Fibroblast of lung (primary cell): ENCODE measurements around the gene WDR64. TPM values are rescaled to one million over a fixed set of nuclear protein-coding genes. Genes with fewer than 3 reads are reported as not detected.

Source experiments
- DNase-seq, 2 donors: peaks; one replicate each; pipeline versions ENCODE4 v3.0.0 to v3.0.0-alpha.2; 2010; ENCODE audit warnings: low read depth in 2 of 2
- H2AFZ ChIP-seq: 2 replicates; pipeline ENCODE4 v1.5.1; 2012; ENCODE audit warnings: low read length, control low read depth, inconsistent platforms
- H3K27ac ChIP-seq: 2 replicates; pipeline ENCODE4 v1.5.1; 2011; ENCODE audit warnings: low read length, control low read depth; ENCODE audit not compliant: insufficient read depth
- H3K27me3 ChIP-seq: 2 replicates; pipeline ENCODE4 v1.5.1; 2011; ENCODE audit warnings: mild to moderate bottlenecking, low read length; ENCODE audit not compliant: control insufficient read depth, insufficient read depth
- H3K36me3 ChIP-seq: 2 replicates; pipeline ENCODE4 v1.5.1; 2011; ENCODE audit warnings: low read length; ENCODE audit not compliant: control insufficient read depth, insufficient read depth
- H3K4me1 ChIP-seq: 2 replicates; pipeline ENCODE4 v1.5.1; 2011; ENCODE audit warnings: low read length; ENCODE audit not compliant: control insufficient read depth, insufficient read depth; ENCODE audit errors: extremely low read depth
- H3K4me2 ChIP-seq: 2 replicates; pipeline ENCODE4 v1.5.1; 2011; ENCODE audit warnings: low read length, control low read depth; ENCODE audit not compliant: insufficient read depth; ENCODE audit errors: extremely low read depth
- H3K4me3 ChIP-seq, 4 experiments: fragments of 200-600 bp in 1 of 4; sonication (generic) in 1 of 4; replicated peaks in 1 of 4; 2 replicates each; pipeline ENCODE4 v1.5.1; 2011 to 2016; ENCODE audit warnings: low read length in 4 of 4, low read depth in 3 of 4, mild to moderate bottlenecking in 3 of 4, control low read depth in 2 of 4, inconsistent platforms in 1 of 4, mixed read lengths in 1 of 4; ENCODE audit not compliant: insufficient read depth in 1 of 4; ENCODE audit errors: control extremely low read depth in 1 of 4
- H3K79me2 ChIP-seq: 2 replicates; pipeline ENCODE4 v1.5.1; 2012; ENCODE audit warnings: mild to moderate bottlenecking, low read length, inconsistent platforms; ENCODE audit not compliant: control insufficient read depth, insufficient read depth
- H3K9ac ChIP-seq: 2 replicates; pipeline ENCODE4 v1.5.1; 2011; ENCODE audit warnings: mild to moderate bottlenecking, low read length, control low read depth; ENCODE audit not compliant: insufficient read depth
- H3K9me3 ChIP-seq: 2 replicates; pipeline ENCODE4 v1.5.1; 2012; ENCODE audit warnings: low read depth, low read length; ENCODE audit not compliant: control insufficient read depth, insufficient read depth
- H4K20me1 ChIP-seq: 2 replicates; pipeline ENCODE4 v1.5.1; 2011; ENCODE audit warnings: low read length; ENCODE audit not compliant: control insufficient read depth, insufficient read depth; ENCODE audit errors: extremely low read depth
- EZH2 ChIP-seq: IDR thresholded peaks from 2 replicates; pipeline ENCODE4 v1.5.1; 2012; ENCODE audit warnings: low read length, control low read depth, mild to moderate bottlenecking; ENCODE audit errors: missing control alignments
- polyA plus RNA-seq, 2 donors: library from polyadenylated mRNA; depleted of rRNA in 1 of 2; stranded (reverse) in 1 of 2; unstranded in 1 of 2; fragments of >200 nt; gene quantifications; 2 replicates each; pipeline ENCODE4 v1.2.1, GENCODE V29; 2011 to 2012; ENCODE audit warnings: missing spikeins in 1 of 2
- total RNA-seq: library from RNA; depleted of rRNA; stranded (reverse); fragments of >200 nt; gene quantifications from 2 replicates; pipeline ENCODE4 v1.2.1, GENCODE V29; 2014
- TF ChIP-seq, protein P1 (sequence below), 2 donors: IDR thresholded peaks in 1 of 2; conservative IDR thresholded peaks in 1 of 2; 1 replicate in 1 of 2; 2 replicates in 1 of 2; pipeline ENCODE4 v1.5.1; 2011 to 2012; ENCODE audit warnings: low read length in 2 of 2, control low read depth in 1 of 2, inconsistent platforms in 1 of 2, low read depth in 1 of 2, mild to moderate bottlenecking in 1 of 2

The WDR64 gene
- total and polyA plus RNA-seq, 2 donors (not counting 1 experiment from before 2014, with no cell fraction given): not detected

DNA sequence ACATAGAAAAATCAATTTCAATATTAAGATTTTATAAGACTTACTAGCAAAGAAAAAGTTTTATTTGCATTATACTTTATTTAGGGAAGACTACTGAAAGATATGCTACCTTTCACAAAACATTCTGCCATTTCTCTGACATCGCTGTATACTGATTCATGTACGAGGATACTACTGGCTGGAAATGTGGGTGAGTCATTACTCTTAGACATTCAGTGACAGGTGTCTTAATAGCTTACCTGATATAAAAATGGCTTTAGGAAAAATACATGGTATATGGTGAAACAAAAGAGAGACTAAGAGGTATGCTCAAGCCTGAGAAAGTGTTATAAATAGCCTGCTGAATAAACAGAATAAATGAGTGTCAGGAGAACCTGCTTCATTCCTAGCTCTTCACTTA is 122.9 kb downstream of the WDR64 start:
- Histone ChIP-seq H3K9me3 (no peaks in the 10 kb centered on the region), H3K4me1 (no peaks in the 10 kb centered on the region), H3K9ac (no peak overlapping the region), H4K20me1 (no peaks in the 10 kb centered on the region), H3K27me3 (no peaks in the 10 kb centered on the region), H3K79me2 (no peaks in the 10 kb centered on the region), H3K4me3 (no peak overlapping the region), H3K36me3 (no peaks in the 10 kb centered on the region), H3K4me2 (no peak overlapping the region), H3K27ac (no peak overlapping the region), H2AFZ (no peak overlapping the region)
- TF ChIP-seq EZH2: no peak
- TF ChIP-seq, protein P1, sequence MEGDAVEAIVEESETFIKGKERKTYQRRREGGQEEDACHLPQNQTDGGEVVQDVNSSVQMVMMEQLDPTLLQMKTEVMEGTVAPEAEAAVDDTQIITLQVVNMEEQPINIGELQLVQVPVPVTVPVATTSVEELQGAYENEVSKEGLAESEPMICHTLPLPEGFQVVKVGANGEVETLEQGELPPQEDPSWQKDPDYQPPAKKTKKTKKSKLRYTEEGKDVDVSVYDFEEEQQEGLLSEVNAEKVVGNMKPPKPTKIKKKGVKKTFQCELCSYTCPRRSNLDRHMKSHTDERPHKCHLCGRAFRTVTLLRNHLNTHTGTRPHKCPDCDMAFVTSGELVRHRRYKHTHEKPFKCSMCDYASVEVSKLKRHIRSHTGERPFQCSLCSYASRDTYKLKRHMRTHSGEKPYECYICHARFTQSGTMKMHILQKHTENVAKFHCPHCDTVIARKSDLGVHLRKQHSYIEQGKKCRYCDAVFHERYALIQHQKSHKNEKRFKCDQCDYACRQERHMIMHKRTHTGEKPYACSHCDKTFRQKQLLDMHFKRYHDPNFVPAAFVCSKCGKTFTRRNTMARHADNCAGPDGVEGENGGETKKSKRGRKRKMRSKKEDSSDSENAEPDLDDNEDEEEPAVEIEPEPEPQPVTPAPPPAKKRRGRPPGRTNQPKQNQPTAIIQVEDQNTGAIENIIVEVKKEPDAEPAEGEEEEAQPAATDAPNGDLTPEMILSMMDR (conservative IDR thresholded peaks at IDR 0.05 in 1 of 2, IDR thresholded peaks at IDR 0.05 in 1 of 2; ENCODE audit: low read depth in 1 of 2, low read length in 2 of 2): no peak
- DNase-seq: no peak

DNA sequence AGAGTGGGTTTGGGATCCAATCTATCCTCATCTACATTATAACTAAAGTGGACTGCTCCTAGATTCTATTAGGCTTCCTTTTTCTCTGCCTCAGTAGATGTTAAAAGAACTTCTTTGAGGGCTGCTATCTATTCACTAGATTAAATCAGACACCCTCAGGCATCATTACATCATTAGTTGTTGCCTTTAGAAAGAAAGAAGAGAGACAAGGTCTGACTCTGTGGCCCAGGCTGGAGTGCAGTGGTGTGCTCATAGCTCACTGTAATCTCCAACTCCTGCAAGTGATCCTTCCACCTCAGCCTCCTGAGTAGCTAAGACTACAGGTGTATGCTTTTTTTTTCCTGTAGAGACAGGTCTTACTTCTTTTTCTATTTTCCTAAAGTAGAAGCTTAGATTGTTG is 124.8 kb downstream of the WDR64 start:
- Histone ChIP-seq H3K79me2 (no peaks in the 10 kb centered on the region), H2AFZ (no peak overlapping the region), H3K4me1 (no peaks in the 10 kb centered on the region), H3K27me3 (no peaks in the 10 kb centered on the region), H3K27ac (no peak overlapping the region), H3K4me2 (no peak overlapping the region), H3K36me3 (no peaks in the 10 kb centered on the region), H4K20me1 (no peaks in the 10 kb centered on the region), H3K9ac (no peak overlapping the region), H3K4me3 (no peak overlapping the region), H3K9me3 (no peaks in the 10 kb centered on the region)
- DNase-seq: no peak
- TF ChIP-seq EZH2: no peak
- TF ChIP-seq, protein P1 (conservative IDR thresholded peaks at IDR 0.05 in 1 of 2, IDR thresholded peaks at IDR 0.05 in 1 of 2; ENCODE audit: low read depth in 1 of 2, low read length in 2 of 2): no peak

DNA sequence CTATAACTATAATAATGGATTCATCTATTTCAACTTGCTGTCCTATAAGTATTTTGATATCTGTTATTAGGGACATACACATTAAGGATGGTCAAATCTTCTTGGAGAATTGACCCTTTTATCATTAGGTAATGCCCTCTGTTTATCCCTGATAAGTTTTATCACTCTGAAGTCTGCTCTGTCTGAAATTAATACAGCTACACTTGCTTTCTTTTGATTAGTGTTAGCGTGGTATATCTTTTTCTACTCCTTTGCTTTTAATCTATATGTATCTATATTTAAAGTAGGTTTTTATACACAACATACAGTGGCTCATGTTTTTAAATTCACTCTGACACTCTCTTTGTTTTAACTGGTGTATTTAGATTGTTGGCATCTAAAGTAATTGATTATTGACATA is 126.0 kb downstream of the WDR64 start:
- TF ChIP-seq, protein P1 (conservative IDR thresholded peaks at IDR 0.05 in 1 of 2, IDR thresholded peaks at IDR 0.05 in 1 of 2; ENCODE audit: low read depth in 1 of 2, low read length in 2 of 2): no peak
- no peak for TF ChIP-seq EZH2
- H2AFZ ChIP-seq: no peak overlapping the region
- no peaks in the 10 kb centered on the region for H3K4me1 ChIP-seq
- no peaks in the 10 kb centered on the region for H3K36me3 ChIP-seq
- no peak overlapping the region for H3K9ac ChIP-seq
- no peaks in the 10 kb centered on the region for H3K27me3 ChIP-seq
- H3K9me3 ChIP-seq: no peaks in the 10 kb centered on the region
- DNase-seq: no peak
- no peak overlapping the region for H3K4me3 ChIP-seq
- H3K79me2 ChIP-seq: no peaks in the 10 kb centered on the region
- no peak overlapping the region for H3K27ac ChIP-seq
- no peak overlapping the region for H3K4me2 ChIP-seq
- H4K20me1 ChIP-seq: no peaks in the 10 kb centered on the region
